GM19023 (cell line): ENCODE data around the gene C5AR2.
"Not testable (repeated sequence)": the region's sequence is repeated elsewhere in the genome, so short reads cannot be mapped to it uniquely, and the experiment has no call there.

Experiments used
- ATAC-seq: cut with Tn5 transposase; IDR thresholded peaks from one replicate; pipeline ENCODE4 v1.9.1; 2021; ENCODE audit warnings: mild to moderate bottlenecking, moderate library complexity; ENCODE audit not compliant: unreplicated experiment

The C5AR2 gene

GRCh38 chr19:47384533-47384932 lies 52.6 kb downstream of the C5AR2 start:
- not testable (repeated sequence) for ATAC-seq

- not testable (repeated sequence) for ATAC-seq
Observed at GRCh38 chr19:47386582-47386981, 54.6 kb downstream of the C5AR2 start.

GRCh38 chr19:47387623-47388022 lies 55.6 kb downstream of the C5AR2 start:
- not testable (repeated sequence) for ATAC-seq

GRCh38 chr19:47388721-47389120 lies 56.7 kb downstream of the C5AR2 start:
- not testable (repeated sequence) for ATAC-seq

- ATAC-seq, result no peak
Observed at GRCh38 chr19:47389150-47389556, 57.2 kb downstream of the C5AR2 start.

- ATAC-seq, result no peak
Observed at GRCh38 chr19:47390533-47391488, 58.8 kb downstream of the C5AR2 start.

- no peak for ATAC-seq
Observed at GRCh38 chr19:47391510-47392223, 59.7 kb downstream of the C5AR2 start.
